Activated T-cell treated with anti-CD3 and anti-CD28 coated beads, Interleukin-2, amount 50 U/mL, for 72 hours (primary cell): ENCODE measurements around the gene MGAT5. TPM values are rescaled to one million over a fixed set of nuclear protein-coding genes. Genes with fewer than 3 reads are reported as not detected.

Experiments
- ATAC-seq, 2 donors: fragments of 150-1000 bp; cut with Tn5 transposase; replicated peaks in 1 of 2; 2 replicates each; pipeline ENCODE4 v1.10.0; 2021; ENCODE audit warnings: moderate library complexity in 2 of 2, mild to moderate bottlenecking in 1 of 2
- DNase-seq, 2 donors: peaks; one replicate each; pipeline ENCODE4 v3.0.0; 2021 to 2022; ENCODE audit warnings: mixed read lengths in 1 of 2
- H3K27ac Mint-ChIP-seq: one replicate; pipeline ENCODE4 v1.8.0; 2022; ENCODE audit warnings: mild to moderate bottlenecking, moderate library complexity, mixed read lengths
- H3K27me3 Mint-ChIP-seq: one replicate; pipeline ENCODE4 v1.8.0; 2022; ENCODE audit warnings: low read depth, mixed read lengths
- H3K36me3 Mint-ChIP-seq, 2 donors: one replicate each; pipeline ENCODE4 v1.8.0; 2022; ENCODE audit warnings: mixed read lengths in 2 of 2, mild to moderate bottlenecking in 1 of 2; ENCODE audit not compliant: insufficient read depth in 2 of 2
- H3K4me1 Mint-ChIP-seq: one replicate; pipeline ENCODE4 v1.8.0; 2022; ENCODE audit warnings: low read depth, mixed read lengths
- H3K4me3 Mint-ChIP-seq, 2 donors: one replicate each; pipeline ENCODE4 v1.8.0; 2022; ENCODE audit warnings: mild to moderate bottlenecking in 2 of 2, mixed read lengths in 2 of 2, moderate library complexity in 2 of 2
- H3K9me3 Mint-ChIP-seq, 2 donors: one replicate each; pipeline ENCODE4 v1.8.0; 2022; ENCODE audit warnings: mixed read lengths in 2 of 2
- total RNA-seq, 2 donors: library from RNA; stranded (reverse); gene quantifications; one replicate each; pipeline ENCODE4 v1.2.3, GENCODE V29; 2022

MGAT5 gene
- total RNA-seq, 2 donors from 2014 or later: 10.9 to 16.2 TPM

GRCh38 chr2:134433979-134434378, 180.1 kb downstream of the MGAT5 start:
- no peak for DNase-seq
- H3K9me3 Mint-ChIP-seq: no peaks in the 10 kb centered on the region
- peaks cover 0 to 2% of the 10 kb centered on the region in 2 donors for H3K36me3 Mint-ChIP-seq
- no peaks in the 10 kb centered on the region for H3K27me3 Mint-ChIP-seq
- no peak overlapping the region for H3K27ac Mint-ChIP-seq
- H3K4me1 Mint-ChIP-seq: no peaks in the 10 kb centered on the region
- ATAC-seq: no peak
- no peak overlapping the region for H3K4me3 Mint-ChIP-seq

DNA sequence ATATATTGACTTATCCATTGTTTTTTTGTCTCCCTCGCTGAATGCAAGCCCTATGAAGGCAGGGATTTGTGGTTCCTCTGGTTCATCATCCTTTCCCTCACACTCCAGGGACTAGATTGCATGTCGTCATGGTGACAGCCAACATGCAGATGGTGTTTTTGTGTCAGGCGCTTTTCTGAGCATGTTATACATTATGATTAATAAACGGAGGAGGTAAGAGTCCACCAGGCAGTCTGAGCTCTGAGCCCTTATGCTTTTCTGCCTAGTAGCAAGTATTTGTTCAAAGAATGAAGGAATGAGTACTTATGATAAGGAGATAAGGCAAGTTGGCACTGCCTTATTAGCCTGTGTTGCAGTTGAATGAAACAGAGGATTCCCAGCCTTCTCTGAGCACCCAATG, 181.6 kb downstream of the MGAT5 start:
- no peak overlapping the region for H3K4me3 Mint-ChIP-seq
- no peaks in the 10 kb centered on the region for H3K27me3 Mint-ChIP-seq
- H3K36me3 Mint-ChIP-seq: peaks cover 0 to 2% of the 10 kb centered on the region in 2 donors
- DNase-seq (no peak), ATAC-seq (no peak)
- no peak overlapping the region for H3K27ac Mint-ChIP-seq
- H3K4me1 Mint-ChIP-seq: no peaks in the 10 kb centered on the region
- H3K9me3 Mint-ChIP-seq: no peaks in the 10 kb centered on the region

DNA sequence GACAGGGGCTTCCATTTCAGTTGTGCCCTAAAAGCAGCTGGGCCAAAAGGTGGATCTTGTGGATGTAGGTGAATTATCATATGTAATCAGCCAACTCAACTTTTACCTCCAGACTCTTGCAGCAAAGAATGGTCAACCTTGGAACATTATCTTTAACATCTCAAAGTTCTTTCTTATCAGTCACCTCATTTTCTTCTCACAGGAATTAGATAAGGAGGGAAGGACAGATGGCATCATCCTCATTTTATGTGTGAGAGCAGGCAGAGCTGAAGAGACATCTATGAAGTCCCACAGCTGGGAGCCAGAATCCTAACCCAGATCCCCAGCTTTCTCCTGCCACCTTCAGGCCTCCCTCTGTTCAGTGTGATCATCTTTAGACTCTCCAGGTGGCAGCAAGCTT, 182.1 kb downstream of the MGAT5 start:
- Mint-ChIP-seq H3K36me3 (peaks cover 0 to 2% of the 10 kb centered on the region in 2 donors), H3K27me3 (no peaks in the 10 kb centered on the region), H3K27ac (no peak overlapping the region), H3K9me3 (no peaks in the 10 kb centered on the region), H3K4me1 (no peaks in the 10 kb centered on the region), H3K4me3 (no peak overlapping the region)
- DNase-seq (no peak), ATAC-seq (no peak)

DNA sequence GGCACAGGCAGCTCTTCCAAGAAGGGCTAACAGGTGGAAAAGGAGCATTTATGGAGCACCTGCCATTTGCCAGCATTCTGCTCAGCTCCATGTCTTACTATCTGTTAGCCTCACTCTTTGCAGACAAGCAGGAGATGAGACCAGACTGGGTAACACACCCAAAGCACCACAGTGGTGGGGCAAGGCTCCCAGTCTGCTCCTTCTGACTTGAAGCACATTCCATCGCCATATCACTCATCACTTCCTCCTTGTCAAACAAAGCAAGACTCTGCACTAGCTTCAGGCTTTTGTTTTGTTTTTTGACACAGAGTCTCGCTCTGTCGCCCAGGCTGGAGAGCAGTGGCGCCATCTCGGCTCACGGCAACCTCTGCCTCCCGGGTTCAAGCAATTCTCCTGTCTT, 182.8 kb downstream of the MGAT5 start:
- no peaks in the 10 kb centered on the region for H3K27me3 Mint-ChIP-seq
- H3K4me1 Mint-ChIP-seq: no peaks in the 10 kb centered on the region
- DNase-seq: no peak
- no peaks in the 10 kb centered on the region for H3K36me3 Mint-ChIP-seq
- no peak overlapping the region for H3K27ac Mint-ChIP-seq
- H3K4me3 Mint-ChIP-seq: no peak overlapping the region
- ATAC-seq: no peak
- no peaks in the 10 kb centered on the region for H3K9me3 Mint-ChIP-seq

GRCh38 chr2:134438371-134438770, 184.5 kb downstream of the MGAT5 start:
- no peak for DNase-seq
- no peak overlapping the region for H3K27ac Mint-ChIP-seq
- no peaks in the 10 kb centered on the region for H3K9me3 Mint-ChIP-seq
- H3K36me3 Mint-ChIP-seq: no peaks in the 10 kb centered on the region
- H3K4me3 Mint-ChIP-seq: no peak overlapping the region
- no peaks in the 10 kb centered on the region for H3K27me3 Mint-ChIP-seq
- ATAC-seq: no peak
- H3K4me1 Mint-ChIP-seq: no peaks in the 10 kb centered on the region

DNA sequence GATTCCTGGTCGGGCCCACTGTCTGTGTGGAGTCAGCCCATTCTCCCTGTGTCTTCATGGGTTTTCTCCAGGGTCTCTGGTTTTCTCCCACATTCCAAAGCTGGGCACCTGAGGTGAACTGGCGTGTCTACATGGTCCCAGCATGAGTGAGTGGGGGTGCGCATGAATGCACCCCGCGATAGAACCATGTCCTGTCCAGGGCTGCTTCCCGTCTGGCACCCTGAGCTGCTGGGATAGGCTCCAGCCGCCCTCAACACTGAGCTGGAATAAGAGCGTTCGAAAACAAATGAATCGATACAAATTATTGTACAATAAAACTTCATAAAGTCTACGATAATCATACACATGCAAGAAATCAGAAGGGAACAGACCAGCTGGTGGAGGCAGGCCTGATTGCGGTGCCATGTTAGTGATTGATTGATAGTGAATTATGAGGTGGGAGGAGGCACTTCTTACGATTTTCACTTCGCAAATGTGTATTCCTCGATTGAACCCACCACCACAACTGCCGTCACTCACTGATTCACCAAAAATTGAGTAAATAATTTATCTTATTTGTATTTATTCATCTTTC, 186.6 kb downstream of the MGAT5 start:
- H3K9me3 Mint-ChIP-seq: no peaks in the 10 kb centered on the region
- H3K4me1 Mint-ChIP-seq: no peaks in the 10 kb centered on the region
- ATAC-seq: no peak
- no peak for DNase-seq
- H3K27ac Mint-ChIP-seq: no peak overlapping the region
- no peaks in the 10 kb centered on the region for H3K36me3 Mint-ChIP-seq
- H3K4me3 Mint-ChIP-seq: no peak overlapping the region
- H3K27me3 Mint-ChIP-seq: no peaks in the 10 kb centered on the region

DNA sequence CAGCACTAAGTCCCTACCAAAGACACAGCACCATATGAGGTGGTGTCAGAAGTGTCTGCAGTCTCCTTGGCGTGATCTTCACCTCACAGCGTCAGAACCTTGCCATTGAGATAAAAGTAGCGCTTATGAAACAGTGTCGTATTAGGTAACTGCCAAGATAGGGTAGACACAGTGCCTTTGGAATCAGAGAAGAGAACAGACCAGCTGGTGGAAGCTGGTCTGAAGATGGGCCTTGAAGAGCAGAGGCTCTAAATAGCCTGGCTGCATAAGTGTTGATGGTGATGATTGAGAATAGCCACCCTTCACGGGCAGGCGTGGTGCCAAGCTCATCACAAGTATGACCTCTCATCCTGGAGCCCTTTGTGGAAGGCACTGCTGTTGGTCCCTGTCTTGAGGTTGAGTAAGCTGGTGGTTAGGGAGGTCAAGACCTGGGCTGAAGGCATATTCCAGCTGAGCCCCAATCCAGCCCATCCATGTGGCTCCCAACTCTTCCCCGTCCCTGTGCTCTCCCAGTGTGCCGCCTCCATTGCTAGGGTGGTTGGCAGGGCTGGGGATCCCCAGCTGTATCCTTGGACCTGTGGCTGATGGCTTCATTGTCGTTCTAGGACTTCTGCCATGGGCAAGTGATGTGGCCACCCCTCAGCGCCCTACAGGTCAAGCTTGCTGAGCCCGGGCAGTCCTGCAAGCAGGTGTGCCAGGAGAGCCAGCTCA, 187.4 kb downstream of the MGAT5 start:
- Mint-ChIP-seq H3K27ac (no peak overlapping the region), H3K9me3 (no peaks in the 10 kb centered on the region), H3K36me3 (no peaks in the 10 kb centered on the region), H3K27me3 (no peaks in the 10 kb centered on the region), H3K4me3 (no peak overlapping the region), H3K4me1 (no peaks in the 10 kb centered on the region)
- DNase-seq: no peak
- no peak for ATAC-seq

DNA sequence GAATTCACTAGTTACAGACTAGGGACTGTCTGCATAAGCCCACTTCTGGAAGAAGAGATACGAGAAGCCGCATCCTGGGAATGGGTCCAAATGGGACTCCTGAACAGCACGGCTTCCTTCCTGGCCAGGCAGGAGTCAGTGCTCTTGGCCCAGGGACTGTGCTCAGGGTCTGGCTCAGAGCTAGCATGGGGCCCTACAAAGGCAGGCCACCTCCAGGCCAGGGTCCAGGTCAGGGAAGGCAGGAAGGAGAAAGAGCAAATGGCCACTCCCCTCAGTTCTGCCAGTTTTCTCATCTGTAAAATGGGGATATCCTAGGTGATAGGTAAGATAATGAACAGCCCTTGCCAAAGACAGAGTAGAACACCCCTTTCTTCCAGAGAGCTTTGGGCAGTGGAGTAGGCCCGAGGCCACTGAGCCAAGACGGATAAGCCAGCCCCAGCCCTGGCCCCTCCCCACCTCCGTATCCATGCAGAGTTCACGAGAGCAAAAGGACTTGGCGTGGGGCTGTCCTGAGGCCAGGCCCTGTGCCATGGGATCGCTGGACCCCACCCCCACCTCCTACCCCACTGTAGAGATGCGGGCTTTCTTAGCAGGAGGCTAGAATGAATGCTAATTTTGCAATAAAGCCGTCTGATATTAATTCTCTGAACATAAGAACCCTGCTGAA, 190.1 kb downstream of the MGAT5 start:
- ATAC-seq: no peak
- Mint-ChIP-seq H3K9me3 (no peaks in the 10 kb centered on the region), H3K4me3 (no peak overlapping the region), H3K36me3 (no peaks in the 10 kb centered on the region), H3K27ac (no peak overlapping the region), H3K27me3 (no peaks in the 10 kb centered on the region), H3K4me1 (no peaks in the 10 kb centered on the region)
- DNase-seq: no peak

GRCh38 chr2:134445116-134445515, 191.2 kb downstream of the MGAT5 start:
- ATAC-seq (no peak), DNase-seq (no peak)
- H3K4me3 Mint-ChIP-seq: no peak overlapping the region
- H3K27ac Mint-ChIP-seq: no peak overlapping the region
- H3K9me3 Mint-ChIP-seq: no peaks in the 10 kb centered on the region
- no peaks in the 10 kb centered on the region for H3K36me3 Mint-ChIP-seq
- H3K4me1 Mint-ChIP-seq: no peaks in the 10 kb centered on the region
- no peaks in the 10 kb centered on the region for H3K27me3 Mint-ChIP-seq

DNA sequence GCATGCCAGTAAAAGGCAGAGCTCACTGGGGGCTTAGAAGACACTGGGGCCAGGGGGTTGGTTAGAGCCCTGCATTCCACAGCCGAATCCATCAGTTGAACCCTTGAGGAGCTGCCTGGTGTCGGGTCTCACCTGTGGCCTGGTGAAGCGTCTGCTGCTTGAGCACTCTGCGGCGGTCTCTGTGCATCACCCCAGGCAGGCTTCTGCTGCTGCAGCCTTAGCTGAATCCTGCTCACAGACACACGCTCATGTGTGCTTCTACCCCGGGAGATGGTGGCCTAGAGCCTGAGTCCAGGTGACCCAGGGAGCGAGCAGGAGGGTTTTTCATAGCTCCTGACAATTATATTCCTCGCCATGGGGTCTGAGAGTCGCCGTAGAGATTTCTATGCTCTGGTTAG, 192.1 kb downstream of the MGAT5 start:
- H3K27ac Mint-ChIP-seq: no peak overlapping the region
- H3K4me3 Mint-ChIP-seq: no peak overlapping the region
- no peaks in the 10 kb centered on the region for H3K27me3 Mint-ChIP-seq
- H3K4me1 Mint-ChIP-seq: no peaks in the 10 kb centered on the region
- no peak for ATAC-seq
- no peak for DNase-seq
- H3K9me3 Mint-ChIP-seq: no peaks in the 10 kb centered on the region
- no peaks in the 10 kb centered on the region for H3K36me3 Mint-ChIP-seq

DNA sequence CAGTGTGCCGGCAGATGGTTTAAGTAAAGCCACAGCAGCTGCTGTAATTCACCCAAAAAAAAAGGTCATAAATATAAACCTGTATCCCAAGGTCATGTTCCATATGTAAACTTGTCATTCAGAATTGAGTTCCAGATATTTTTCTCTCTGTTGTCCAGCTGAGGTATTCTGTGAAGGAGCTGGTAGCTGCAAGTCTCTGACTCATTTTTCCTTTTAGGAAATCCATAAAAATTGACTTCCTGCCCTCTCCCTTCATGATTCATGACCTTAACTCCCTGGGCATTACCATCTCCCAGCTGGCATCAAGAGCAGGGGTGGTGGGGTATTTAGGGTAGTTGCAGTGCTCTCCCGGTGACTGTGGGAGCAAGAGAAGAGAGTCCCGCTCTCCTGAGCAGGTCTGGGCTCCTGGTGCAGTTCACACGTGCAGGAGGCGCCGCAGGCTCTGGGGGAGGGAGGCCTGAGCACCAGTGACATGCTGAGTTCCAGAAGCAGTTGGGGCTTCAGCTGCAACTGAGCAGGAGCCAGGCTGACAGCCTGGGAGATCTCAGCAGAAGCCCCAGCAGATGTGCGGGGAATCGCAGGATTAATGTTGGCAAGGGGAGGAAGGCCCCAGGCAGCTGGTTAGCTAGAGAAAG, 192.6 kb downstream of the MGAT5 start:
- Mint-ChIP-seq H3K27me3 (no peaks in the 10 kb centered on the region), H3K9me3 (no peaks in the 10 kb centered on the region), H3K27ac (no peak overlapping the region)

DNA sequence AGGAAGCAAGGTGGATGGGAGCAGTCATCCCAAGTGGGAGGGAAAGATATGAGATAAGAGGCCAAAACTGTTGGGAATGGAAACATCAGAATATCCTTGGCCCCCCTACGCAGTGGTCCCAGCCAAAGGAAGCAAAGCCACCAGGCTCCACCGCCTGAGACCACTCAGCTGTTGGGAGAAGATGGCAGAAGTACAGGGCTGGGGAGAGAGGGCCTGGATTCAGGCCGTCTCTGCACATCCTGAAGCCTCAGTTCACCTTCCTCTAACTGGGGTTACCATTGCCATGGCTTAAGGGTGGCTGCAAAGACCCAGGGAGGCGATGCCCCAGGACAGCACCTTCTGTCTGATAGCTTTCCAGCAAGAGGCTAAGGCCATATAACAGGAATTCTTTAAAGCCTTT, 193.8 kb downstream of the MGAT5 start:
- H3K36me3 Mint-ChIP-seq: no peaks in the 10 kb centered on the region
- DNase-seq: no peak
- no peaks in the 10 kb centered on the region for H3K27me3 Mint-ChIP-seq
- no peak for ATAC-seq
- H3K4me3 Mint-ChIP-seq: no peak overlapping the region
- no peak overlapping the region for H3K27ac Mint-ChIP-seq
- H3K9me3 Mint-ChIP-seq: no peaks in the 10 kb centered on the region
- H3K4me1 Mint-ChIP-seq: no peaks in the 10 kb centered on the region

More for the DNA sequence above, 192.6 kb downstream of the MGAT5 start:
- ATAC-seq (no peak), DNase-seq (no peak)
- Mint-ChIP-seq H3K4me1 (no peaks in the 10 kb centered on the region), H3K4me3 (no peak overlapping the region), H3K36me3 (no peaks in the 10 kb centered on the region)

- no peaks in the 10 kb centered on the region for H3K36me3 Mint-ChIP-seq
- H3K9me3 Mint-ChIP-seq: no peaks in the 10 kb centered on the region
- H3K27me3 Mint-ChIP-seq: no peaks in the 10 kb centered on the region
- ATAC-seq (no peak), DNase-seq (no peak)
- no peaks in the 10 kb centered on the region for H3K4me1 Mint-ChIP-seq
- H3K4me3 Mint-ChIP-seq: no peak overlapping the region
- H3K27ac Mint-ChIP-seq: no peak overlapping the region
These were observed 194.8 kb downstream of the MGAT5 start for GRCh38 chr2:134448650-134449049.
